Common myeloid progenitor, CD34-positive (primary cell): ENCODE results near the gene CNR1.

ENCODE experiments used
- CTCF ChIA-PET: fragments of 350-600 bp; sonication (Branson Sonifier 250); formaldehyde crosslinking; loops from one replicate; lab custom pipeline; 2021; ENCODE audit warnings: antibody characterized with exemption; lab: Charles Lee
- POLR2A ChIA-PET: fragments of 350-600 bp; sonication (Branson Sonifier 250); formaldehyde crosslinking; loops from one replicate; lab custom pipeline; 2021; ENCODE audit warnings: antibody characterized with exemption; lab: Charles Lee
- DNase-seq, 3 donors: peaks; one replicate each; pipeline versions ENCODE4 v3.0.0 to v3.0.0-alpha.2; 2013
- H3K27ac ChIP-seq, 2 experiments: 1 replicate in 1 of 2; 2 replicates in 1 of 2; pipeline ENCODE4 v1.7.0; 2013; ENCODE audit warnings: inconsistent platforms in 2 of 2, low read length in 2 of 2, mild to moderate bottlenecking in 2 of 2, low read depth in 1 of 2, moderate library complexity in 1 of 2; ENCODE audit not compliant: severe bottlenecking in 2 of 2, insufficient read depth in 1 of 2, poor library complexity in 1 of 2
- H3K27me3 ChIP-seq, 5 experiments: replicated peaks in 2 of 5; 1 replicate in 3 of 5; 2 replicates in 2 of 5; pipeline versions ENCODE4 v1.6.1 to v1.7.0; 2013; ENCODE audit warnings: low read length in 4 of 5, mild to moderate bottlenecking in 2 of 5, moderate library complexity in 2 of 5, inconsistent platforms in 1 of 5; ENCODE audit not compliant: insufficient read depth in 5 of 5, control insufficient read depth in 4 of 5
- H3K36me3 ChIP-seq, 4 experiments: 1 replicate in 2 of 4; 2 replicates in 2 of 4; pipeline versions ENCODE4 v1.6.1 to v1.7.0; 2013; ENCODE audit warnings: low read length in 3 of 4, control low read depth in 1 of 4, mild to moderate bottlenecking in 1 of 4; ENCODE audit not compliant: control insufficient read depth in 4 of 4, insufficient read depth in 4 of 4
- H3K4me1 ChIP-seq, 4 experiments: 1 replicate in 3 of 4; 2 replicates in 1 of 4; pipeline versions ENCODE4 v1.6.1 to v1.7.1; 2013; ENCODE audit warnings: low read length in 3 of 4, mild to moderate bottlenecking in 3 of 4, control low read depth in 1 of 4, inconsistent platforms in 1 of 4, moderate library complexity in 1 of 4; ENCODE audit not compliant: control insufficient read depth in 4 of 4, insufficient read depth in 4 of 4; ENCODE audit errors: control extremely low read depth in 1 of 4
- H3K4me3 ChIP-seq, 7 experiments: 1 replicate in 4 of 7; 2 replicates in 3 of 7; pipeline versions ENCODE4 v1.5.1 to v1.7.0; 2013; ENCODE audit warnings: mild to moderate bottlenecking in 7 of 7, low read length in 6 of 7, moderate library complexity in 6 of 7, inconsistent platforms in 2 of 7, low read depth in 2 of 7, control low read depth in 1 of 7; ENCODE audit not compliant: insufficient read depth in 4 of 7, control insufficient read depth in 1 of 7; ENCODE audit errors: extremely low read depth in 1 of 7
- H3K9me3 ChIP-seq, 5 experiments: 1 replicate in 4 of 5; 2 replicates in 1 of 5; pipeline versions ENCODE4 v1.6.1 to v1.7.1; 2013; ENCODE audit warnings: low read length in 4 of 5, mild to moderate bottlenecking in 2 of 5, inconsistent platforms in 1 of 5, low read depth in 1 of 5, moderate library complexity in 1 of 5; ENCODE audit not compliant: control insufficient read depth in 4 of 5, insufficient read depth in 2 of 5; ENCODE audit errors: control extremely low read depth in 1 of 5
- WGBS: methylation state at CpG from one replicate; pipeline ENCODE4 v1.1.5; 2013; ENCODE audit not compliant: insufficient coverage; 5-methylcytosine and 5-hydroxymethylcytosine counted together

The CNR1 gene

DNA sequence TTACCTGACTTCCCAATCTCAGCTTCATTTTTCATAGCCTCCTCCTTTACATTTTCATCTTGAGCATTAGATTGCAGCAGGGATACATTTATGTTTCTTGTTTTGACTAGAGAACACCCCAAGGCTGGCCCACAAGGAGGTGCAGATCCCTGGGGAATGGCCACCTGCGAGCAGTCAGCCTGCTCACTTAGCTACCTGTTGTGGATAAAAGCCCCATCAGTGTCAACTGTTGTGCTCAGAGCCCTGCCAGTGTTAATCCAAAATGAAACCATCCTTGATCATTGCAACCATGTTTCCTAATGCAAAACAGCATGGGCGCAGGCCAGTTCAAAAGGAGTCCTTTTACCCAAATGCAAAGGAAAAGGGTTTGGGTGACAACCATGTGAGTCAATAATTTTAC, 50.8 kb downstream of the CNR1 start:
- ChIA-PET CTCF (no interaction called here), POLR2A (no interaction called here)
- Histone ChIP-seq H3K4me3 (no peak overlapping the region), H3K27ac (no peak overlapping the region), H3K27me3 (no peaks in the 10 kb centered on the region), H3K36me3 (no peaks in the 10 kb centered on the region), H3K9me3 (no peaks in the 10 kb centered on the region), H3K4me1 (no peaks in the 10 kb centered on the region)
- 100% methylated on average over 2 of the region's 2 CpGs for WGBS
- DNase-seq = no peak

- POLR2A ChIA-PET = no interaction called here
- Histone ChIP-seq H3K27me3 (no peaks in the 10 kb centered on the region), H3K27ac (no peak overlapping the region), H3K36me3 (no peaks in the 10 kb centered on the region), H3K4me3 (no peak overlapping the region), H3K9me3 (no peaks in the 10 kb centered on the region), H3K4me1 (no peaks in the 10 kb centered on the region)
- CTCF ChIA-PET = no interaction called here
- no CpG with 5 or more reads among the region's 2 CpGs for WGBS
- no peak for DNase-seq
Observed at GRCh38 chr6:88114838-88115237, 51.3 kb downstream of the CNR1 start.

- H3K4me1 ChIP-seq = no peaks in the 10 kb centered on the region
- no peak overlapping the region for H3K4me3 ChIP-seq
- no peaks in the 10 kb centered on the region for H3K9me3 ChIP-seq
- 93% methylated on average over 5 of the region's 5 CpGs for WGBS
- no peaks in the 10 kb centered on the region for H3K36me3 ChIP-seq
- ChIA-PET CTCF (no interaction called here), POLR2A (no interaction called here)
- no peak overlapping the region for H3K27ac ChIP-seq
- no peak for DNase-seq
- no peaks in the 10 kb centered on the region for H3K27me3 ChIP-seq
Observed at GRCh38 chr6:88111991-88112390, 54.2 kb downstream of the CNR1 start.

GRCh38 chr6:88107241-88107640, 58.9 kb downstream of the CNR1 start:
- no peaks in the 10 kb centered on the region for H3K27me3 ChIP-seq
- no peaks in the 10 kb centered on the region for H3K9me3 ChIP-seq
- H3K4me1 ChIP-seq = no peaks in the 10 kb centered on the region
- ChIA-PET CTCF (no interaction called here), POLR2A (no interaction called here)
- DNase-seq = no peak
- no peaks in the 10 kb centered on the region for H3K36me3 ChIP-seq
- no peak overlapping the region for H3K4me3 ChIP-seq
- no peak overlapping the region for H3K27ac ChIP-seq

DNA sequence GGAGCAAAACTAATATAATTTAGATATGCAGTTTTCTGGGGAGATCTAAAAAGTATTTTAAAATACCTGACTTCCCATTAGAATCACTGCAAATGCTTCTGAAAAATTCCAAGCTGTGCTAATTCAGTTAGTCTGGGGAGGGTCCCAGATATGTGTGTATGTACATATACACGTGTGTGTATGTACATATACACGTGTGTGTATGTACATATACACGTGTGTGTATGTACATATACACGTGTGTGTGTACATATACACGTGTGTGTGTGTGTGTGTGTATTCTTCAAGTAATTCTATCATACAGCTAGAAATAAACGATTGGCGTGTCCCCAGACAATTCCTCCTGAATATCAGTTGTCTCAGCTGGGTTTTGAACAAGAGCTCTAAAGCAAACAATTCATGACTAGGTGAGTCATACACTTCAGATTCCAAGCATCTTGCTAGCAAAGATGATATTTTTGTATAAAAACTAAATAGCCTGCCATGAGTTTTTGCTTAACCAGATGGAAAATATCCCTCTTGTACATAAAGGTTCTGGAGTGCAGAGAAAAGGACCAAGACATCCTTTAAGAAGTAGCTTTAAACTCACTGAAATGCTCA, 60.3 kb downstream of the CNR1 start:
- no peaks in the 10 kb centered on the region for H3K9me3 ChIP-seq
- 94% methylated on average over 7 of the region's 7 CpGs for WGBS
- ChIA-PET POLR2A (no interaction called here), CTCF (no interaction called here)
- H3K4me3 ChIP-seq = no peak overlapping the region
- H3K27me3 ChIP-seq = no peaks in the 10 kb centered on the region
- no peaks in the 10 kb centered on the region for H3K4me1 ChIP-seq
- no peak overlapping the region for H3K27ac ChIP-seq
- no peak for DNase-seq
- no peaks in the 10 kb centered on the region for H3K36me3 ChIP-seq
